ENCODE results near the gene FAM227B.
"Not testable (repeated sequence)": the region's sequence is repeated elsewhere in the genome, so short reads cannot be mapped to it uniquely, and the experiment has no call there.

The FAM227B gene

GRCh38 chr15:49361370-49361769 is 259.2 kb downstream of the FAM227B start:
- DNase-seq = no peak

GRCh38 chr15:49354439-49354838 is 266.2 kb downstream of the FAM227B start:
- not testable (repeated sequence) for DNase-seq

GRCh38 chr15:49343546-49343945 is 277.1 kb downstream of the FAM227B start:
- DNase-seq = no peak

DNA sequence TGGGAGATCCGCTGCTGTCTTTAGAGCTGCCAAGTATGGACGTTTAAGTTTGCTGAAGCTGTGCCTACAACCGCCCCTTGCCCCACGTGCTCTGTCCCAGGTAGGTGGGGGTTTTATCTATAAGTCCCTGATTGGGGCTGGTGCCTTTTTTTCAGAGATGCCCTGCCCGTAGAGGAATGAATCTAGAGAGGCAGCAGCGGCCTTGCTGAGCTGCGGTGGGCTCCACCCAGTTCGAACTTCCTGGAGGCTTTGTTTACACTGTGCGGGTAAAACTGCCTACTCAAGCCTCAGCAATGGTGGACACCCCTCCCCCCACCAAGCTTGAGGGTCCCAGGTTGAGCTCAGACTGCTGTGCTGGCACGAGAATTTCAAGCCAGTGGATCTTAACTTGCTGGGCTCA is 281.0 kb downstream of the FAM227B start:
- no peak for DNase-seq

- DNase-seq = no peak
Observed at GRCh38 chr15:49331951-49332350, 288.7 kb downstream of the FAM227B start.

GRCh38 chr15:49331442-49331841 is 289.2 kb downstream of the FAM227B start:
- DNase-seq = no peak

- DNase-seq = no peak
Observed at GRCh38 chr15:49330166-49330565, 290.5 kb downstream of the FAM227B start.

GRCh38 chr15:49328941-49329340 is 291.7 kb downstream of the FAM227B start:
- no peak for DNase-seq

GRCh38 chr15:49327927-49328326 is 292.7 kb downstream of the FAM227B start:
- DNase-seq = no peak

DNA sequence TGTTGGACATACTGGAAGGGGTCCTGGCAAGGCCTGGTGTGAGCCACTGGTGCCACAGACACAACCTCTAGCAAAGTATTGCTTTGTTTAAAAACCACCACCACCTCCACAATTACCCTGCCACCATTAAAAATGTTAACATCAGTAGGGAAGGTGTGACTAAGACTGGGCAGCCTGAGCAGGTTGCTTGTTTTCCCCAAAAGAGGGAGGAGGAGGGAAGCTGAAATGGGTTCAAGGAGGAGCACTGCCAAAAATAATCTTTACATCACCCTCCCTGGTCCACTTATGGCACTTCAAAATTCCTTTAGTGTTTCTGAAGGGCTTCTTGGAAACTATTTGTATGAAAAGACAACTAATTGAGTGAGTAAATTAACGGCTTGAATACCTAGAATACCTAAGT is 297.4 kb downstream of the FAM227B start:
- no peak for DNase-seq

GRCh38 chr15:49320351-49320750 is 300.3 kb downstream of the FAM227B start:
- no peak for DNase-seq

DNA sequence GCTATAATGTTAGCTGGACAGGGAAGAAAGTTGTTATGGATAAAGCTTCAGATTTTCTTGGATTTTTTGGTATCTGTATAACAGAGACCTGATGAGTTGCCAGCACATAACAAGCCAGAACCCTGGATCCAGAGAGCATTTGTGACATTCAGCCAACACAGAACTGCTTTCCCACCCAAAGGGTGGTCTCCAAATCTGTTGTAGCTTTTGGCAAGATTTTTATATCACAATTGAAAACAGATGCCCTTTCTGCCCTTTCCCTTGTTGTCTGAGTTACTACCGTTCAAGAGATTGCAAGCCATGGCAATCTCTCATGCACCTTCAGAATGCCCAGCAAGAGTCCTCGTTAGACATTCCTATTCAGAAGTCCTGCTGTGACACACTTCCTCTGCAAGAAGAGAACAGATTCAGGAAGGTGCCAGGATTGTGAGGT is 305.2 kb downstream of the FAM227B start:
- DNase-seq = no peak

DNA sequence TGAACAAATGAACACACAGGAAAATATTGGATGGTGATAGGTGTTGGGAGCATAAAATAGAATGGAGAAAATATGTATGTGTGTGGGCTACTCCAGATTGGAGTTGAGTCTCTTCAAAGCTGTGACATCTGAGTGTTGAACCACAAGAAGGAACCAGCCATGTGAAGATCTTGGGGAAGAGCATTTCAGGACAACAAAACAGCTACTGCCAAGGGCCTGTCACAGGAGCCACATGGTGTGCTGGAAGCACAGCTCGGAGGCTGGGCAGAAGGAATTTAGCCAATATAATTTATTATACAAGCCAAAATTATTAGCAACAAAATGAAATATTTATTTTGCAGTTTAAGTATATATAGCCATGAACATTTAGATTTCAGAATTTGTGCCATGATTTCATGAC is 305.9 kb downstream of the FAM227B start:
- no peak for DNase-seq

DNA sequence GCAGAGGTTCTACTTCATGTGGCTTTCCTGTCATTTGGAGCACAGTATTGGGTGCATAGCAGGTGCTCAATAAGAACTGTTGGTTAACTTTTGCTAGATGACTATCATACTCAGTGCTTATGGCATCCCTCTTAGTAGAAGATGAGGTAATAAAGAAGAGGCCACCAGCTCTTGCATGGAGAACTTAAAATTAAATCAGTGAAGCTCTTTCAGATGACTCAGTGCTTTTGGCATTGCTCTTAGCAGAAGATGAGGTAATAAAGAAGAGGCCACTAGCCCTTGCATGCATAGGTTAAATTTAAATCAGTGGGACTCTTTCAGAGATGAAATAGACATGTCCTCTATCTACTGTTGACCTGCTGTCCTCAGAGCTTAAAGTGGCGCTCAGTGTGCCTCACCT is 307.0 kb downstream of the FAM227B start:
- DNase-seq = no peak

GRCh38 chr15:49309889-49310288 is 310.7 kb downstream of the FAM227B start:
- no peak for DNase-seq

- DNase-seq = no peak
Observed at GRCh38 chr15:49308686-49309085, 311.9 kb downstream of the FAM227B start.

DNA sequence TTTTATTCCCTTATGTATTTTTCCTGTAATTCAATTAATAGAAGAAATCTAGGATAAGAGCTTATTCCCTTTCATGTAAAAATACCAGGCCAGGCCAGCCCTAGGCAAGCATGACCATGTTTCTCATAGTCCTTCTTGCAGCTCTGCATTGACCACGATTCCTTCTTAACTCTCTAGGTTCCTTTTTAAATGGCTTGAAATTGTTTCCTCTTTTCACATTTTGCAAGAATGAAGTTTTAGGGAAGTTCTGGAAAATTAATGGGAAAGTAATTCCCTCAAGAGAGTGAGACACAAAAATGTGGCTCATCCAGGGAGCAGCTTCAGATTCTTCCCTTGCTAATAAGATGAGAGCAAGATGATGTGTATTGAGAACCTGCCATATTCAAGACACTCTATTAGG is 314.1 kb downstream of the FAM227B start:
- no peak for DNase-seq

- no peak for DNase-seq
Observed at GRCh38 chr15:49303003-49303402, 317.6 kb downstream of the FAM227B start.

- DNase-seq = no peak
Observed at GRCh38 chr15:49301562-49301961, 319.1 kb downstream of the FAM227B start.

DNA sequence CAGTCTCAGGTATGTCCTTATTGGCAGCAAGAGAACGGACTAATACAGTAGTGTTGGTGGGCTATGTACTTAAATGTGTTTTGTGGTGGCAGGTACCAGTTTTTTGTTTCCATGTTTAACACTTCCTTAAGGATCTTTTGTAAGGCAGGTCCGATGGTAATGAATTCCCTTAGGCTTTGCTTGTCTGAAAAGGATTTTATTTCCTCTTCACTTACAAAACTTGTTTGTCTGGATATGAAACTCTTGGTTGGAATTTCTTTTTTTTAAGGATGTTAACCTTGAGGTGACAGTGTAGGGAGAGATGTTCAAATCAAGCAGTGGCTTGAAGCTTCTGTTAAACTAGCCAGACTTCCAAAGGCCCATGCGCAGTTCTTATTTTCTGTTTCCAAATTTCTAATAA is 319.8 kb downstream of the FAM227B start:
- DNase-seq = no peak

GRCh38 chr15:49297584-49297983 is 323.0 kb downstream of the FAM227B start:
- DNase-seq = no peak

- no peak for DNase-seq
Observed at GRCh38 chr15:49296258-49296657, 324.4 kb downstream of the FAM227B start.

DNA sequence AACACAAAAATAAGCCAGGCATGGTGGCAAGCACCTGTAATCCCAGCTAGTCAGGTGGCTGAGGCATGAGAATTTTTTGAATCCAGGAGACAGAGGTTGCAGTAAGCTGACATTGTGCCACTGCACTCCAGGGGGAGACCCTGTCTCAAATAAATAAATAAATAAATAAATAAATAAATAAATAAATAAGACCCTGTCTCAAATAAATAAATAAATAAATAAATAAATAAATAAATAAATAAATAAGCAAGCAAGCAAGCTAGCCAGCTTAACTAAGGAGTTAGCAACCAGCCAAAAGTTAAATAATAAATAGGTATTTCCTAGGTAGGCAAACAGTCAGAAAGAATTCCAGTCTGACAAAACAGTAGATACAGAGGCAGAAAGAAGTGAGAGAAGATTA is 326.7 kb downstream of the FAM227B start:
- no peak for DNase-seq

DNA sequence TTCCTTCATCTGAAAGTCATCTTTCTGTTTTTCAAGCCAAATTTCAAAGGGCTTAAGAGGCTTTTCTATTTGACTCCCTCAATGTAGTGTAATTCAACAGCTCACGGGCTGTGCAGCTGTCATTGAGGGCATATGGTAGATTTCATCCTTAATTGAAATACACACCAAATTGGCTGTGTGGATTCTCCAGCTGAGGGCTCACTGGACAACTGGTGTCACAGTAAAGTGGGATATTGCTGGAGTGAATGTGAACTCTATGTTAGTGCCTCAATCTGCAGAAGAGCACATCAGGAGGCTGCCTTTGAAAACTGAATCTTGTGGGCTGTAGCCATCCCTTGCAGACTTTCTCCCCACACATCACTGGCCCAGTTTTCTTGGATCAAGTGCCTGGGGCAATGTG is 330.4 kb downstream of the FAM227B start:
- DNase-seq = no peak

DNA sequence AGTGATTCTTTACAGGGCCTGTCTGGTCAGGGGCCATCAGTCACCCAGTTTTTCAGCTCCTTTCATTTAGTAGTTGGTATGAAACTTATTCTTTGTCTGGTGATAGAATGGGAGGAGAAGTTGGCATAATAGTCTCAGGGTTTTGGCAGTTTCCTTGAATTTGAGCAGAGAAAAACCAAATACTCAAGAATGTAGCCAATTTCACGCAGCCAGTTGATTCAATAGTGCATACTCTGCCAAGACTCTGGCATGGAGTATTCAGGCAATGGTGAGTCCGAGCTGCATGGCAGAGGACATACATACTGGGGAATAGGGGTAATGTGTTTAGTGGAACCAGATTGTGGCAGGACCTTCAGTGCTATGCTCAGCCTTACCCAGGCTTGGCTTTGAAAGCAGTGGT is 332.2 kb downstream of the FAM227B start:
- no peak for DNase-seq

DNA sequence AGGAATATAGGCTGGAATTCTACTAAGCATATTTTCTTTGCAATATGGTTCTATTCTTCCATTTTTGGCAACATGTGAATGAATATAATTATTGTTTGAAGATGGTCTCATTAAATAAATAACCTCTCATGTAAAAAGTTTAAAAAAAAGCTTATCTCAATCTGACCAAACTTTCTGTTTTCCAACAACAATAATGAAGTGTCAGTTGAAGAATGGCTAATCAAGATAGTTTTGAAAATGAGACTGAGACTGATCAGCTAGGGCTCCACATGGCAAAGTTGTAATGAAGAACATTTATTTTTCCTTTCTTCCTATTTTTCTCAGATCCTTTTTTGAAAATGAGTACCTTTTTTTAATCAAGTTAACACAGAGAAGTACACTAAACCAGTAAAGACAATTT is 333.1 kb downstream of the FAM227B start:
- DNase-seq = no peak

Measured in retina (tissue), 1 donor.